T-helper 9 cell (primary cell): Measurements from ENCODE around the gene MYZAP.

ENCODE experiments used
- DNase-seq: peaks from one replicate; pipeline ENCODE4 v3.0.0-alpha.2; 2020

MYZAP gene

GRCh38 chr15:57631386-57632110 lies 39.8 kb downstream of the MYZAP start:
- no peak for DNase-seq

GRCh38 chr15:57634290-57634689 lies 42.6 kb downstream of the MYZAP start:
- DNase-seq: no peak

- DNase-seq: no peak
Measured at GRCh38 chr15:57635300-57635909, 43.7 kb downstream of the MYZAP start.

- no peak for DNase-seq
Measured at GRCh38 chr15:57637846-57638245, 46.1 kb downstream of the MYZAP start.

GRCh38 chr15:57639306-57639705 lies 47.6 kb downstream of the MYZAP start:
- no peak for DNase-seq

GRCh38 chr15:57640930-57641682 lies 49.4 kb downstream of the MYZAP start:
- DNase-seq: no peak

GRCh38 chr15:57643826-57644225 lies 52.1 kb downstream of the MYZAP start:
- no peak for DNase-seq

- DNase-seq: no peak
Measured at GRCh38 chr15:57646087-57646486, 54.4 kb downstream of the MYZAP start.

GRCh38 chr15:57647071-57647790 lies 55.5 kb downstream of the MYZAP start:
- no peak for DNase-seq

- no peak for DNase-seq
Measured at GRCh38 chr15:57647791-57648130, 56.1 kb downstream of the MYZAP start.

- DNase-seq: no peak
Measured at GRCh38 chr15:57649138-57649537, 57.4 kb downstream of the MYZAP start.

GRCh38 chr15:57651445-57651844 lies 59.7 kb downstream of the MYZAP start:
- DNase-seq: no peak

- DNase-seq: no peak
Measured at GRCh38 chr15:57652481-57652880, 60.8 kb downstream of the MYZAP start.

- no peak for DNase-seq
Measured at GRCh38 chr15:57654153-57654852, 62.6 kb downstream of the MYZAP start.

GRCh38 chr15:57655053-57655452 lies 63.3 kb downstream of the MYZAP start:
- DNase-seq: no peak

- DNase-seq: no peak
Measured at GRCh38 chr15:57655809-57656208, 64.1 kb downstream of the MYZAP start.

- no peak for DNase-seq
Measured at GRCh38 chr15:57656434-57656833, 64.7 kb downstream of the MYZAP start.

- DNase-seq: no peak
Measured at GRCh38 chr15:57657619-57658018, 65.9 kb downstream of the MYZAP start.

GRCh38 chr15:57662091-57662744 lies 70.5 kb downstream of the MYZAP start:
- no peak for DNase-seq

GRCh38 chr15:57662802-57663201 lies 71.1 kb downstream of the MYZAP start:
- no peak for DNase-seq

- no peak for DNase-seq
Measured at GRCh38 chr15:57663262-57663661, 71.6 kb downstream of the MYZAP start.

GRCh38 chr15:57665194-57665593 lies 73.5 kb downstream of the MYZAP start:
- DNase-seq: no peak
